Osteoblast (primary cell): ENCODE measurements around the gene SLC9A5. TPM values are rescaled to one million over a fixed set of nuclear protein-coding genes. Genes with fewer than 3 reads are reported as not detected.
A peak's percentile ranks its signal among the peaks of the same experiment; 100 is the strongest.

Experiments used
- DNase-seq: peaks from one replicate; pipeline ENCODE4 v3.0.0; 2011; ENCODE audit warnings: low spot score, mixed read lengths; ENCODE audit not compliant: insufficient read length; ENCODE audit errors: missing footprints
- H2AFZ ChIP-seq: 2 replicates; pipeline ENCODE4 v1.6.0; 2011; ENCODE audit warnings: mild to moderate bottlenecking, low read length
- H3K27ac ChIP-seq: 2 replicates; pipeline ENCODE4 v1.5.1; 2011; ENCODE audit warnings: mild to moderate bottlenecking, low read depth, low read length, moderate library complexity
- H3K27me3 ChIP-seq: 2 replicates; pipeline ENCODE4 v1.6.0; 2012; ENCODE audit warnings: mild to moderate bottlenecking, control low read depth, inconsistent platforms, low read length, moderate library complexity; ENCODE audit not compliant: insufficient read depth
- H3K36me3 ChIP-seq: 2 replicates; pipeline ENCODE4 v1.5.1; 2011; ENCODE audit warnings: mild to moderate bottlenecking, low read length, control low read depth, moderate library complexity; ENCODE audit not compliant: insufficient read depth
- H3K4me1 ChIP-seq: 2 replicates; pipeline ENCODE4 v1.5.1; 2011; ENCODE audit warnings: mild to moderate bottlenecking, low read length, control low read depth, moderate library complexity; ENCODE audit not compliant: insufficient read depth
- H3K4me2 ChIP-seq: 2 replicates; pipeline ENCODE4 v1.6.0; 2011; ENCODE audit warnings: mild to moderate bottlenecking, low read length; ENCODE audit not compliant: insufficient read depth
- H3K4me3 ChIP-seq: fragments of 200-600 bp; sonication (generic); 3 replicates; pipeline ENCODE4 v1.5.1; 2012; ENCODE audit warnings: mild to moderate bottlenecking, low read length, inconsistent platforms; ENCODE audit not compliant: insufficient read depth
- H3K79me2 ChIP-seq: 2 replicates; pipeline ENCODE4 v1.6.0; 2012; ENCODE audit warnings: mild to moderate bottlenecking, low read length, control low read depth, inconsistent platforms; ENCODE audit not compliant: insufficient read depth
- H3K9me3 ChIP-seq: 2 replicates; pipeline ENCODE4 v1.5.1; 2011; ENCODE audit warnings: low read depth, low read length, control low read depth
- H4K20me1 ChIP-seq: 2 replicates; pipeline ENCODE4 v1.6.0; 2012; ENCODE audit warnings: mild to moderate bottlenecking, low read length, control low read depth; ENCODE audit not compliant: insufficient read depth
- total RNA-seq: library from RNA; depleted of rRNA; stranded (reverse); fragments of >200 nt; gene quantifications from 2 replicates; pipeline ENCODE4 v1.2.3, GENCODE V29; 2012
- TF ChIP-seq, protein P1 (sequence below): IDR thresholded peaks from 2 replicates; pipeline ENCODE4 v1.5.1; 2011; ENCODE audit warnings: mild to moderate bottlenecking, low read depth, low read length, moderate library complexity; ENCODE audit errors: extremely low read depth

SLC9A5 gene
- total RNA-seq, 1 donor, result 3.6 TPM

DNA sequence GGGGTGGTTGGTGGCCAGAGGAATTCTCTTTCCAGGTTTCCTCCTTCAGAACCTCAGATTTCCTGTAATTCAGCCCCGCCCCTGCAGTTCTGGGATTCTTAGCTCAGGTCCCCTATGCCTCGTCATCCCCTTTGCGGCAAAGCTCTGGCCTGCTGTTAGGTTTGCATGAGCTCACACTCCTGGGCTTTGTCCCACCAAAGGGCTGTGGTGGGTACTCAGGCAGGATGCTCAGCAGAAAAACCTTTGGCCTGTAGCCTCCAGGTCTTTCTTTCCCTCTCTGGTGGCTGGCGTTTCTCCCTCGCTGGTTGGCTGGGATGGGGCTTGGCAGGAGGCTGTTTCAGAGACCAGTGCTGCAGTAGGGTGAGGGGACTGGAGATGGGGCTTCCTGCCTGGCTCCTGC lies 21.0 kb downstream of the SLC9A5 start:
- Histone ChIP-seq H3K27me3 (no peaks in the 10 kb centered on the region), H3K36me3 (peaks cover 16% of the 10 kb centered on the region), H2AFZ (no peak overlapping the region), H3K4me3 (no peak overlapping the region), H3K4me2 (no peak overlapping the region), H3K9me3 (no peaks in the 10 kb centered on the region), H3K27ac (peak overlapping the region; percentile 37), H3K79me2 (no peaks in the 10 kb centered on the region), H4K20me1 (no peaks in the 10 kb centered on the region), H3K4me1 (peaks cover 32% of the 10 kb centered on the region)
- DNase-seq, result peak; percentile 92
- TF ChIP-seq, protein P1, sequence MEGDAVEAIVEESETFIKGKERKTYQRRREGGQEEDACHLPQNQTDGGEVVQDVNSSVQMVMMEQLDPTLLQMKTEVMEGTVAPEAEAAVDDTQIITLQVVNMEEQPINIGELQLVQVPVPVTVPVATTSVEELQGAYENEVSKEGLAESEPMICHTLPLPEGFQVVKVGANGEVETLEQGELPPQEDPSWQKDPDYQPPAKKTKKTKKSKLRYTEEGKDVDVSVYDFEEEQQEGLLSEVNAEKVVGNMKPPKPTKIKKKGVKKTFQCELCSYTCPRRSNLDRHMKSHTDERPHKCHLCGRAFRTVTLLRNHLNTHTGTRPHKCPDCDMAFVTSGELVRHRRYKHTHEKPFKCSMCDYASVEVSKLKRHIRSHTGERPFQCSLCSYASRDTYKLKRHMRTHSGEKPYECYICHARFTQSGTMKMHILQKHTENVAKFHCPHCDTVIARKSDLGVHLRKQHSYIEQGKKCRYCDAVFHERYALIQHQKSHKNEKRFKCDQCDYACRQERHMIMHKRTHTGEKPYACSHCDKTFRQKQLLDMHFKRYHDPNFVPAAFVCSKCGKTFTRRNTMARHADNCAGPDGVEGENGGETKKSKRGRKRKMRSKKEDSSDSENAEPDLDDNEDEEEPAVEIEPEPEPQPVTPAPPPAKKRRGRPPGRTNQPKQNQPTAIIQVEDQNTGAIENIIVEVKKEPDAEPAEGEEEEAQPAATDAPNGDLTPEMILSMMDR, result no peak

DNA sequence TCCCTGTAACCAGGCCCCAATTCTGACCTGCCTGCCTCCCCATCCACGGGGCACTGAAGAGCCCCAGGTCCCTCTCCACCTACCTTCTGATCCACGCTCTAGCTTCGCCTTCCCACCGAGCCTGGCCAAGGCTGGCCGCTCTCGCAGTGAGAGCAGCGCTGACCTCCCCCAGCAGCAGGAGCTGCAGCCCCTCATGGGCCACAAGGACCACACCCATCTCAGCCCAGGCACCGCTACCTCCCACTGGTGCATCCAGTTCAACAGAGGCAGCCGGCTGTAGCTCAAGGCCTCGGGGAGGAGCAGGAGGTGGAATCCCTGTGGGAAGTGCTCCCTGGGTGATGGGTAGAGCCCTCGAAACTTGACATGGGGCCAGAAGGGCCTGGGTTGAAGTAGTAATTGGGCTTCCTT lies 22.2 kb downstream of the SLC9A5 start:
- TF ChIP-seq, protein P1, result no peak
- no peak overlapping the region for H2AFZ ChIP-seq
- peaks cover 19% of the 10 kb centered on the region for H3K36me3 ChIP-seq

DNA sequence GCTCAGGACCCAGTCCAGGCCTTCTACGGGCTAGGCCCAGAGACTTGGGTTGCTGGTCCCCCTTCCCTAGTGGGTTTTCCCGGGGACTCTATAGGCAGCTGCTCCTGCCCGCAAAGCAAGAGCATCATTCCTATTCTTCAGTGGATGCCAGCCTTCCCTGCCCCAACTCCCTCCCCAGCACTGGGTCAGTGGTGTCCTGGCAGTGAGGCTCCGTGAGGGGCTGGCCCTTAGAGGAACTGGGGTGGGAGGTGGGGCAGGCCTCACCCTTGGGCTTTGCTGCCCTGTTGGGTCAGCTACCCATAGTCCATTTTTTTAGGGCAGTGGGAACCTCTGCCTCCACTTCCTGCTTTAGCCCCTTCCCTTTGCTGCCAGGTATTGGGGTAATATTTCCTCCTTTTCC lies 22.7 kb downstream of the SLC9A5 start:
- peak; percentile 48 for DNase-seq
- Histone ChIP-seq H3K36me3 (peaks cover 20% of the 10 kb centered on the region), H2AFZ (no peak overlapping the region), H3K27me3 (no peaks in the 10 kb centered on the region), H3K4me3 (no peak overlapping the region), H3K4me2 (no peak overlapping the region), H3K79me2 (peaks cover 11% of the 10 kb centered on the region), H3K9me3 (no peaks in the 10 kb centered on the region), H3K27ac (no peak overlapping the region), H3K4me1 (peaks cover 36% of the 10 kb centered on the region), H4K20me1 (no peaks in the 10 kb centered on the region)
- TF ChIP-seq, protein P1, result no peak

More for the DNA sequence above, 22.2 kb downstream of the SLC9A5 start:
- Histone ChIP-seq H4K20me1 (no peaks in the 10 kb centered on the region), H3K79me2 (peaks cover 5% of the 10 kb centered on the region), H3K27me3 (no peaks in the 10 kb centered on the region), H3K4me2 (no peak overlapping the region), H3K4me3 (no peak overlapping the region), H3K27ac (no peak overlapping the region), H3K9me3 (no peaks in the 10 kb centered on the region), H3K4me1 (peaks cover 35% of the 10 kb centered on the region)
- peak; percentile 9 for DNase-seq

- Histone ChIP-seq H3K4me2 (no peak overlapping the region), H4K20me1 (no peaks in the 10 kb centered on the region)
Measured at GRCh38 chr16:67275321-67275720, 26.5 kb downstream of the SLC9A5 start.

More at GRCh38 chr16:67275321-67275720, 26.5 kb downstream of the SLC9A5 start:
- Histone ChIP-seq H3K79me2 (peaks cover 22% of the 10 kb centered on the region), H2AFZ (no peak overlapping the region), H3K9me3 (no peaks in the 10 kb centered on the region), H3K27ac (no peak overlapping the region), H3K4me3 (no peak overlapping the region), H3K27me3 (no peaks in the 10 kb centered on the region), H3K36me3 (peaks cover 20% of the 10 kb centered on the region), H3K4me1 (peaks cover 33% of the 10 kb centered on the region)
- DNase-seq, result no peak
- TF ChIP-seq, protein P1, result no peak
